SHP77 treated with DMSO at 0.1 percent for 48 hours (cell line): ENCODE data around the gene FOXP4.

Source experiments
- DNase-seq: peaks from one replicate; lab custom pipeline; 2025; lab: John Stamatoyannopoulos, UW

The FOXP4 gene

GRCh38 chr6:41626022-41626421, 79.8 kb downstream of the FOXP4 start:
- DNase-seq: no peak

GRCh38 chr6:41626917-41627316, 80.7 kb downstream of the FOXP4 start:
- no peak for DNase-seq

GRCh38 chr6:41629128-41629527, 82.9 kb downstream of the FOXP4 start:
- DNase-seq: no peak

GRCh38 chr6:41630069-41630468, 83.9 kb downstream of the FOXP4 start:
- no peak for DNase-seq

GRCh38 chr6:41630946-41631345, 84.8 kb downstream of the FOXP4 start:
- no peak for DNase-seq

- no peak for DNase-seq
These were observed 87.0 kb downstream of the FOXP4 start for GRCh38 chr6:41633056-41633634.

- DNase-seq: no peak
These were observed 88.5 kb downstream of the FOXP4 start for GRCh38 chr6:41634657-41635056.

GRCh38 chr6:41635365-41635764, 89.2 kb downstream of the FOXP4 start:
- no peak for DNase-seq

GRCh38 chr6:41636833-41637193, 90.6 kb downstream of the FOXP4 start:
- DNase-seq: no peak

GRCh38 chr6:41637194-41638001, 91.2 kb downstream of the FOXP4 start:
- no peak for DNase-seq

GRCh38 chr6:41638002-41638934, 92.1 kb downstream of the FOXP4 start, which contains the start of gene MDFI:
TSS of gene MDFI (plus strand) at chr6:41638468. CDS start at chr6:41638750, 282 bp downstream.
- no peak for DNase-seq

- DNase-seq: no peak
These were observed 93.0 kb downstream of the FOXP4 start for GRCh38 chr6:41638935-41639808.

GRCh38 chr6:41639809-41640371, 93.7 kb downstream of the FOXP4 start:
- no peak for DNase-seq

- DNase-seq: no peak
These were observed 94.2 kb downstream of the FOXP4 start for GRCh38 chr6:41640426-41640825.

- no peak for DNase-seq
These were observed 95.3 kb downstream of the FOXP4 start for GRCh38 chr6:41641352-41641925.

- DNase-seq: no peak
These were observed 96.1 kb downstream of the FOXP4 start for GRCh38 chr6:41642090-41642959.

GRCh38 chr6:41642960-41643898, 97.0 kb downstream of the FOXP4 start:
- DNase-seq: no peak

- DNase-seq: no peak
These were observed 97.7 kb downstream of the FOXP4 start for GRCh38 chr6:41643899-41644269.
